ENCODE data around the gene REELD1. TPM values are rescaled to one million over a fixed set of nuclear protein-coding genes. Genes with fewer than 3 reads are reported as not detected.
A peak's percentile ranks its signal among the peaks of the same experiment; 100 is the strongest.

REELD1 gene
- total and polyA plus RNA-seq, 3 donors from 2014 or later, result 0.38 to 1.3 (median 0.62) TPM

GRCh38 chr4:146263793-146264192, 49.5 kb downstream of the REELD1 start:
- intact Hi-C loops (cut with DNase I; ENCODE audit: low total_unique reads), result no loop called here
- Histone ChIP-seq H3K9me3 (no peaks in the 10 kb centered on the region), H3K36me3 (ENCODE audit: low read depth, missing control alignments) (no peaks in the 10 kb centered on the region), H3K4me3 (no peak overlapping the region), H3K27me3 (no peaks in the 10 kb centered on the region), H3K4me1 (no peaks in the 10 kb centered on the region), H3K27ac (no peak overlapping the region)
- DNase-seq, result no peak
- no peak for TF ChIP-seq CTCF (IDR thresholded peaks at IDR 0.05)
- no peak for TF ChIP-seq POLR2A (IDR thresholded peaks at IDR 0.05)

- no peak for DNase-seq
- H3K4me3 ChIP-seq, result no peak overlapping the region
- H3K9me3 ChIP-seq, result no peaks in the 10 kb centered on the region
- no peak overlapping the region for H3K27ac ChIP-seq
- H3K4me1 ChIP-seq, result no peaks in the 10 kb centered on the region
- TF ChIP-seq CTCF (IDR thresholded peaks at IDR 0.05) (no peak), POLR2A (IDR thresholded peaks at IDR 0.05) (no peak)
- H3K36me3 ChIP-seq (ENCODE audit: low read depth, missing control alignments), result no peaks in the 10 kb centered on the region
- intact Hi-C loops (cut with DNase I; ENCODE audit: low total_unique reads), result no loop called here
- WGBS, 2 donors, result 93 to 94% methylated on average over 2 of the region's 2 CpGs
- H3K27me3 ChIP-seq, result no peaks in the 10 kb centered on the region
Observed at GRCh38 chr4:146265950-146266490, 51.7 kb downstream of the REELD1 start.

- 45 to 55% methylated on average over 5 of the region's 5 CpGs for WGBS, 2 donors
- no peaks in the 10 kb centered on the region for H3K27me3 ChIP-seq
- no peaks in the 10 kb centered on the region for H3K4me1 ChIP-seq
- no peak for TF ChIP-seq CTCF (IDR thresholded peaks at IDR 0.05)
- TF ChIP-seq POLR2A (IDR thresholded peaks at IDR 0.05), result no peak
- no peak overlapping the region for H3K27ac ChIP-seq
- no peak overlapping the region for H3K4me3 ChIP-seq
- peak; percentile 30 for DNase-seq
- H3K36me3 ChIP-seq (ENCODE audit: low read depth, missing control alignments), result no peaks in the 10 kb centered on the region
- no peaks in the 10 kb centered on the region for H3K9me3 ChIP-seq
- intact Hi-C loops (cut with DNase I; ENCODE audit: low total_unique reads), result no loop called here
Observed at GRCh38 chr4:146267826-146268225, 53.5 kb downstream of the REELD1 start.

- Histone ChIP-seq H3K27ac (no peak overlapping the region), H3K4me3 (no peak overlapping the region), H3K4me1 (no peaks in the 10 kb centered on the region), H3K36me3 (ENCODE audit: low read depth, missing control alignments) (no peaks in the 10 kb centered on the region), H3K27me3 (no peaks in the 10 kb centered on the region), H3K9me3 (no peaks in the 10 kb centered on the region)
- 66 to 68% methylated on average over 2 of the region's 2 CpGs for WGBS, 2 donors
- no peak for TF ChIP-seq POLR2A (IDR thresholded peaks at IDR 0.05)
- TF ChIP-seq CTCF (IDR thresholded peaks at IDR 0.05), result no peak
- DNase-seq, result no peak
- intact Hi-C loops (cut with DNase I; ENCODE audit: low total_unique reads), result no loop called here
Observed at GRCh38 chr4:146269228-146269653, 54.9 kb downstream of the REELD1 start.

GRCh38 chr4:146271466-146271865, 57.1 kb downstream of the REELD1 start:
- Histone ChIP-seq H3K27ac (no peak overlapping the region), H3K4me1 (no peaks in the 10 kb centered on the region), H3K9me3 (no peaks in the 10 kb centered on the region), H3K4me3 (no peak overlapping the region), H3K36me3 (ENCODE audit: low read depth, missing control alignments) (no peaks in the 10 kb centered on the region), H3K27me3 (no peaks in the 10 kb centered on the region)
- DNase-seq, result no peak
- TF ChIP-seq CTCF (IDR thresholded peaks at IDR 0.05) (no peak), POLR2A (IDR thresholded peaks at IDR 0.05) (no peak)
- 97% methylated on average over 3 of the region's 3 CpGs for WGBS, 2 donors
- intact Hi-C loops (cut with DNase I; ENCODE audit: low total_unique reads), result no loop called here
